Measurements from ENCODE around the gene DPYD. TPM values are rescaled to one million over a fixed set of nuclear protein-coding genes. Genes with fewer than 3 reads are reported as not detected.

The DPYD gene
- total RNA-seq, 1 donor from 2014 or later: 12.6 TPM

GRCh38 chr1:97077221-97077620, 843.6 kb downstream of the DPYD start:
- CTCF ChIA-PET: no interaction called here
- Mint-ChIP-seq H3K4me1 (no peaks in the 10 kb centered on the region), H3K27ac (no peak overlapping the region), H3K36me3 (ENCODE audit: low read depth) (no peaks in the 10 kb centered on the region), H3K4me3 (no peak overlapping the region), H3K9me3 (no peaks in the 10 kb centered on the region), H3K27me3 (no peaks in the 10 kb centered on the region)
- intact Hi-C loops (cut with micrococcal nuclease): no loop called here
- no peak for ATAC-seq (ENCODE audit: low read depth)
- no peak for TF ChIP-seq CTCF (IDR thresholded peaks at IDR 0.05)
- no peak for DNase-seq
- POLR2A ChIA-PET: no interaction called here

GRCh38 chr1:97074771-97075170, 846.1 kb downstream of the DPYD start:
- no peaks in the 10 kb centered on the region for H3K4me1 Mint-ChIP-seq
- TF ChIP-seq CTCF (IDR thresholded peaks at IDR 0.05): no peak
- no peak overlapping the region for H3K4me3 Mint-ChIP-seq
- H3K9me3 Mint-ChIP-seq: no peaks in the 10 kb centered on the region
- ATAC-seq (ENCODE audit: low read depth) (no peak), DNase-seq (no peak)
- ChIA-PET POLR2A (no interaction called here), CTCF (no interaction called here)
- H3K27ac Mint-ChIP-seq: no peak overlapping the region
- intact Hi-C loops (cut with micrococcal nuclease): no loop called here
- H3K27me3 Mint-ChIP-seq: no peaks in the 10 kb centered on the region
- no peaks in the 10 kb centered on the region for H3K36me3 Mint-ChIP-seq (ENCODE audit: low read depth)

- ChIA-PET POLR2A (no interaction called here), CTCF (no interaction called here)
- DNase-seq: no peak
- Mint-ChIP-seq H3K4me1 (no peaks in the 10 kb centered on the region), H3K27ac (no peak overlapping the region), H3K27me3 (no peaks in the 10 kb centered on the region), H3K4me3 (no peak overlapping the region), H3K9me3 (no peaks in the 10 kb centered on the region), H3K36me3 (ENCODE audit: low read depth) (no peaks in the 10 kb centered on the region)
- ATAC-seq (ENCODE audit: low read depth): no peak
- no peak for TF ChIP-seq CTCF (IDR thresholded peaks at IDR 0.05)
- intact Hi-C loops (cut with micrococcal nuclease): no loop called here
Observed at GRCh38 chr1:97073936-97074335, 846.9 kb downstream of the DPYD start.

- intact Hi-C loops (cut with micrococcal nuclease): no loop called here
Observed at GRCh38 chr1:97073169-97073568, 847.7 kb downstream of the DPYD start.

GRCh38 chr1:97071173-97071572, 849.7 kb downstream of the DPYD start:
- Mint-ChIP-seq H3K36me3 (ENCODE audit: low read depth) (no peaks in the 10 kb centered on the region), H3K27me3 (no peaks in the 10 kb centered on the region), H3K4me1 (no peaks in the 10 kb centered on the region), H3K27ac (no peak overlapping the region), H3K9me3 (no peaks in the 10 kb centered on the region), H3K4me3 (no peak overlapping the region)
- TF ChIP-seq CTCF (IDR thresholded peaks at IDR 0.05): no peak
- intact Hi-C loops (cut with micrococcal nuclease): no loop called here
- DNase-seq: no peak
- ATAC-seq (ENCODE audit: low read depth): no peak
- CTCF ChIA-PET: interaction anchor here (1.2 kb wide), 1 partner anchor 981 kb away, joined by 3 read pairs; no protein-coding TSS in a partner anchor
- POLR2A ChIA-PET: no interaction called here

More at GRCh38 chr1:97073169-97073568, 847.7 kb downstream of the DPYD start:
- no peak overlapping the region for H3K27ac Mint-ChIP-seq
- no peak for TF ChIP-seq CTCF (IDR thresholded peaks at IDR 0.05)
- no peaks in the 10 kb centered on the region for H3K36me3 Mint-ChIP-seq (ENCODE audit: low read depth)
- CTCF ChIA-PET: no interaction called here
- H3K27me3 Mint-ChIP-seq: no peaks in the 10 kb centered on the region
- ATAC-seq (ENCODE audit: low read depth) (no peak), DNase-seq (no peak)
- POLR2A ChIA-PET: no interaction called here
- H3K4me3 Mint-ChIP-seq: no peak overlapping the region
- H3K4me1 Mint-ChIP-seq: no peaks in the 10 kb centered on the region
- H3K9me3 Mint-ChIP-seq: no peaks in the 10 kb centered on the region

Data from activated B cell treated with CpG ODN at 0.5 μM for 24 hours (primary cell).